ENCODE data around the gene IQSEC3. TPM values are rescaled to one million over a fixed set of nuclear protein-coding genes. Genes with fewer than 3 reads are reported as not detected.

Gene IQSEC3
- total RNA-seq, 1 donor from 2014 or later, result 2.5 TPM

DNA sequence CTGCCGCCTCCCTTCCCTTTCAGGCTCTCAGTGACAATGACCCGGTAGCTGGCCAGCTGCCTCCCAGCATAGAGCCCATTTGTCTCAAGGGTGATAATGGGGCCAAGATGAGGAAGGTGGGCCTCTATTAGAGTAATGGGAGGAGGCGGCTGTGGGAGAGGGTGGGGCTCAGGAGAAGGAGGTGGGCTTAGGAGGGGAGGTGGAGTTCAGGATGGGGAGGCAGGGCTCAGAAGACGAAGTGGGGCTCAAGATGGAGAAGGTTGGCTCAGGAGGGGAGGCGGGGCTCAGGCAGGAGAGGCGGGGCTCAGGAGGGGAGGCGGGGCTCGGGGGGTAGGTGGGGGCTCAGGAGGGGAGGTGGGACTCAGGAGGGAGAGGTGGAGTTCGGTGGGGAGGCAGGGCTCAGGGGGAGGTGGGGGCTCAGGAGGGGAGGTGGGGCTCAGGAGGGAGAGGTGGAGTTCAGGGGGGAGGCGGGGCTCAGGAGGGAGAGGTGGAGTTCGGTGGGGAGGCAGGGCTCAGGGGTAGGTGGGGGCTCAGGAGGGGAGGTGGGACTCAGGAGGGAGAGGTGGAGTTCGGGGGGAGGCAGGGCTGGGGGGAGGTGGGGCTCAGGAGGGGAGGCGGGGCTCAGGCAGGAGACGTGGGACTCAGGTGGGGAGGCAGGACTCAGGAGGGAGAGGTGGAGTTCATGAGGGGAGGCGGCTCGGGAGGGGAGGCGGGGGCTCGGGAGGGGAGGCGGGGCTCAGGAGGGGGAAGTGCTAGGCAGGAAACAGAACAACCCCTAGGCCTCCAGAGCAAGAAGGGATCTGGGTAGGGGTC is 36.8 kb downstream of the IQSEC3 start:
- TF ChIP-seq, protein P1, sequence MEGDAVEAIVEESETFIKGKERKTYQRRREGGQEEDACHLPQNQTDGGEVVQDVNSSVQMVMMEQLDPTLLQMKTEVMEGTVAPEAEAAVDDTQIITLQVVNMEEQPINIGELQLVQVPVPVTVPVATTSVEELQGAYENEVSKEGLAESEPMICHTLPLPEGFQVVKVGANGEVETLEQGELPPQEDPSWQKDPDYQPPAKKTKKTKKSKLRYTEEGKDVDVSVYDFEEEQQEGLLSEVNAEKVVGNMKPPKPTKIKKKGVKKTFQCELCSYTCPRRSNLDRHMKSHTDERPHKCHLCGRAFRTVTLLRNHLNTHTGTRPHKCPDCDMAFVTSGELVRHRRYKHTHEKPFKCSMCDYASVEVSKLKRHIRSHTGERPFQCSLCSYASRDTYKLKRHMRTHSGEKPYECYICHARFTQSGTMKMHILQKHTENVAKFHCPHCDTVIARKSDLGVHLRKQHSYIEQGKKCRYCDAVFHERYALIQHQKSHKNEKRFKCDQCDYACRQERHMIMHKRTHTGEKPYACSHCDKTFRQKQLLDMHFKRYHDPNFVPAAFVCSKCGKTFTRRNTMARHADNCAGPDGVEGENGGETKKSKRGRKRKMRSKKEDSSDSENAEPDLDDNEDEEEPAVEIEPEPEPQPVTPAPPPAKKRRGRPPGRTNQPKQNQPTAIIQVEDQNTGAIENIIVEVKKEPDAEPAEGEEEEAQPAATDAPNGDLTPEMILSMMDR (IDR thresholded peaks at IDR 0.05; ENCODE audit: unreplicated experiment), result no peak
- no peak overlapping the region for H3K27ac Mint-ChIP-seq
- H3K27me3 Mint-ChIP-seq, result peaks cover 73% of the 10 kb centered on the region
- H3K36me3 Mint-ChIP-seq (ENCODE audit: insufficient read depth), result no peaks in the 10 kb centered on the region
- no peaks in the 10 kb centered on the region for H3K9me3 Mint-ChIP-seq (ENCODE audit: low read depth)
- no peak for DNase-seq (ENCODE audit: low spot score, unreplicated experiment)
- peaks cover 19% of the 10 kb centered on the region for H3K4me1 Mint-ChIP-seq (ENCODE audit: low read depth)
- H3K4me3 Mint-ChIP-seq (ENCODE audit: low read depth), result no peak overlapping the region

DNA sequence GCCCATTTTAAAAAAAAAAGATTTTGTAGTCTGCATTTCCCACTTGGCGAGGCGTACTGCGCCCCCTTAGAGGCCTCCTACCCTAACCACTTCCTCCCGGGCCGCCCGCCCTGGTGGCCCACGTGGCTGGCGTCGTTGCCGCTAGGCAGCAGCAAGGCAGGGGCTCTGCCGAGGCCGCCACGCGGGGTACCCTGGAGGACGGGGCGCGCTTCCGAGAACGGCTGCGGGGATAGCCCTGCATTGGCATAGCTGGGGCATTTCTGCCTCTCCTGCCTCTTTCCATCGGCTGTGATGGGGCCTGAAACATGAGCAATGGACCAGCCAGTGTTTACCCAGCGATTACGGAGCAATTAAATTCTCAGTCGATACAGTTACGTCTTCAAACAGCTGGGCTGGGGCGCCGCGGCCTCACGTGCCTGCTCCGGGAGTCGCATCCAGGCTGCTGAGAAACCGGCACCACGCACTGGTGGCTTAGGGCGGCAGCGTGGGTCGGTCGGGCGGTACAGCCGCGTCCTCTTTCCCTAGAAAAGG is 38.0 kb downstream of the IQSEC3 start:
- peaks cover 68% of the 10 kb centered on the region for H3K27me3 Mint-ChIP-seq
- H3K4me1 Mint-ChIP-seq (ENCODE audit: low read depth), result peaks cover 9% of the 10 kb centered on the region
- no peak overlapping the region for H3K4me3 Mint-ChIP-seq (ENCODE audit: low read depth)
- no peak overlapping the region for H3K27ac Mint-ChIP-seq
- DNase-seq (ENCODE audit: low spot score, unreplicated experiment), result peak; percentile 58
- TF ChIP-seq, protein P1 (IDR thresholded peaks at IDR 0.05; ENCODE audit: unreplicated experiment), result no peak
- no peaks in the 10 kb centered on the region for H3K9me3 Mint-ChIP-seq (ENCODE audit: low read depth)
- no peaks in the 10 kb centered on the region for H3K36me3 Mint-ChIP-seq (ENCODE audit: insufficient read depth)

DNA sequence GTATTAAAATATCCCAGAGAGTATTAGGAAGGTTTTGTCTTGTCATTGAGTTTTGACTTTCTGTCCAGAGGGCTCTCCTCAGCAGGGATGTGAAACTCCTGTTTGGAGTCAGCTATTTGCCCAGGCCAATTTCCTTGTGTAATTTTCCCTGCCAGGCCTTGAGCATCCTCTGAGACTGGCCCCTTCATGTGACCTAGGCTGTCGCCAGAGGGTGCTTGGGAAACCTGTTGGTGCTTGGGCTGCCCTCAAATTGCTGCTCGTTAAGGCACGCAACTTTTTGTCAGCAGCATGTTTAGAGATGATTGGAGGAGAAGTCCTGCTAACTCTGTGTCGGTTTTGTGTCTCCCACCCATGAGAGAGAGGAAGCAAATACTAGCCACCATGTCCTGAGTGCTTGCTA is 39.1 kb downstream of the IQSEC3 start:
- no peak for DNase-seq (ENCODE audit: low spot score, unreplicated experiment)
- Mint-ChIP-seq H3K27me3 (peaks cover 68% of the 10 kb centered on the region), H3K27ac (no peak overlapping the region), H3K4me3 (ENCODE audit: low read depth) (no peak overlapping the region), H3K9me3 (ENCODE audit: low read depth) (no peaks in the 10 kb centered on the region), H3K36me3 (ENCODE audit: insufficient read depth) (no peaks in the 10 kb centered on the region), H3K4me1 (ENCODE audit: low read depth) (peaks cover 9% of the 10 kb centered on the region)
- TF ChIP-seq, protein P1 (IDR thresholded peaks at IDR 0.05; ENCODE audit: unreplicated experiment), result no peak

DNA sequence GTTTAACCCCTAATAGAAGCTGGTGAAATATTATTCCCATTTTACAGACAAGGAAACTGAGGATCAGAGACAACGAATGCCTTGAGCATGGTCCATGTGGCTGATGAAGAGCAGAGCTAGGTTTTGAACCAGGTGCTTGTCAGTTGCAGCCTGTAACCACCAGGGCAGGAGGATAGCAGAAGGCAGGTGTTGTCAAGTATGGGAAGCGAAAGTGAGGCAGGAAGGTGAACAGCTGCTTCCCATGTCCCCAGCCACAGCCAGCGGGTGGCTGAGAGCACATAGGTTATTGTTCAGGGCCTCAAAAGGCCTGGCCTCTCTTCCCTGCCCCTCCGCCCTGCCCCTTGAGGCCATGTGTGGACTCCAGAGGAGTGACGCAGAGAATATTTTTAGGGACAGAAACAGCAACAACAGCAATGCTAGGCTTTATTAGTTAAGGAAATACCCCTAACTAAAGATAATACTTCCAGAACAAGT is 39.6 kb downstream of the IQSEC3 start:
- Mint-ChIP-seq H3K4me3 (ENCODE audit: low read depth) (no peak overlapping the region), H3K27me3 (peaks cover 66% of the 10 kb centered on the region), H3K9me3 (ENCODE audit: low read depth) (no peaks in the 10 kb centered on the region), H3K4me1 (ENCODE audit: low read depth) (peaks cover 9% of the 10 kb centered on the region), H3K36me3 (ENCODE audit: insufficient read depth) (no peaks in the 10 kb centered on the region), H3K27ac (no peak overlapping the region)
- no peak for DNase-seq (ENCODE audit: low spot score, unreplicated experiment)
- TF ChIP-seq, protein P1 (IDR thresholded peaks at IDR 0.05; ENCODE audit: unreplicated experiment), result peak; percentile 36

DNA sequence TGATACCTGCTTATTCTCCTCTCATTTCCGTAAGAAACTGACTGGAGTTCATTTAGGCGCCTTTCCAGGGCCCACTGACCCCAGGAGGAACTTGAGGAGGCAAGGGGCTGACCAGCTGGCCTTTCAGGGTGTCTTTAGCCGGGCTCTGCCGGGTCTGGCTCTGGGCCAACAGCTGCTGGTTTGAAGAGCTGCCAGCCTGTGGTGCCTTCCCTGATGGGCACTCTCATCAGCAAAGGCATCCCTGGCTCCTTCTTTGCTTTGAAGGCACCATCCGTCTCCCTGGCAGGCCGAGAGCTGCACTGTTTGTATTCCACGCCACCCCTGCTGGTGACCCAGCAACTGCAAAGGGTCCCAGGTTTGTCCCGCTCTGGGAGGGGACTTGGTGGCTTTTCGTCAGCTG is 42.0 kb downstream of the IQSEC3 start:
- Mint-ChIP-seq H3K4me1 (ENCODE audit: low read depth) (peaks cover 9% of the 10 kb centered on the region), H3K27ac (no peak overlapping the region)
- DNase-seq (ENCODE audit: low spot score, unreplicated experiment), result no peak

More for the DNA sequence above, 42.0 kb downstream of the IQSEC3 start:
- Mint-ChIP-seq H3K27me3 (peaks cover 55% of the 10 kb centered on the region), H3K9me3 (ENCODE audit: low read depth) (no peaks in the 10 kb centered on the region), H3K4me3 (ENCODE audit: low read depth) (no peak overlapping the region), H3K36me3 (ENCODE audit: insufficient read depth) (no peaks in the 10 kb centered on the region)
- TF ChIP-seq, protein P1 (IDR thresholded peaks at IDR 0.05; ENCODE audit: unreplicated experiment), result no peak
